NCI-H2171 (cell line): ENCODE measurements around the gene DNA2.

Experiments
- DNase-seq: peaks from one replicate; lab custom pipeline; 2025; lab: John Stamatoyannopoulos, UW

The DNA2 gene

GRCh38 chr10:68364101-68364886, 107.5 kb downstream of the DNA2 start:
- no peak for DNase-seq
